ENCODE measurements around the gene COBLL1.

DNA sequence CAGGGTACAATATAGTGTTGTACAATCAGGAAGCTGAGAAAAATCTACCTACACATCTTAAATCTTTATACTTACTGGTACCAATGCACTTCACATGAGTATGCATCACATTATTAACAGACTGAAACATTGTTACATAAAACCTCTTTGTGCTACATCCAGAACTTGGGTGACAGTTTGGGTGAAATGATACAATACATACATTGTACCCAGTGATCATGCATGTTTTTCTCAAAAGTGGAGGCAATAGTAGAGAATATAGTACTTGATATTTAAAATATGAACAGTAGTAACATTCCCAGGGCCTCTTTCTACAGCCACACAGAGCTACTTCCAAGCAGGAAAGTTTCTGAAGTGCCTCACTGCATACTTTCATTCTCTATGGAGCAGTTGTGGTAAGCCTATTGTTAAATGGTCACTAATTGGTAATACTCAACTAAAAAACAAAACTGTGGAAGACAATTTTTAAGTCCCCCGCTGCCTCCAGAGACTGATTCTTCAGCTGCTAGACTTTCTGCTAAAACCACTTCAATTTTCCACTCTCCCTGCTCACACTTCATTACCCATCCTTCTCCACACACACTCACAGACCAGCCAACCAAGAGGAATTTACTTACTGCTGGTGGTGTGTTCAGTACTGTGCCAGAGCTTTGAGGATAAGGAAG lies 197.5 kb downstream of the COBLL1 start:
- TF ChIP-seq, protein P1, sequence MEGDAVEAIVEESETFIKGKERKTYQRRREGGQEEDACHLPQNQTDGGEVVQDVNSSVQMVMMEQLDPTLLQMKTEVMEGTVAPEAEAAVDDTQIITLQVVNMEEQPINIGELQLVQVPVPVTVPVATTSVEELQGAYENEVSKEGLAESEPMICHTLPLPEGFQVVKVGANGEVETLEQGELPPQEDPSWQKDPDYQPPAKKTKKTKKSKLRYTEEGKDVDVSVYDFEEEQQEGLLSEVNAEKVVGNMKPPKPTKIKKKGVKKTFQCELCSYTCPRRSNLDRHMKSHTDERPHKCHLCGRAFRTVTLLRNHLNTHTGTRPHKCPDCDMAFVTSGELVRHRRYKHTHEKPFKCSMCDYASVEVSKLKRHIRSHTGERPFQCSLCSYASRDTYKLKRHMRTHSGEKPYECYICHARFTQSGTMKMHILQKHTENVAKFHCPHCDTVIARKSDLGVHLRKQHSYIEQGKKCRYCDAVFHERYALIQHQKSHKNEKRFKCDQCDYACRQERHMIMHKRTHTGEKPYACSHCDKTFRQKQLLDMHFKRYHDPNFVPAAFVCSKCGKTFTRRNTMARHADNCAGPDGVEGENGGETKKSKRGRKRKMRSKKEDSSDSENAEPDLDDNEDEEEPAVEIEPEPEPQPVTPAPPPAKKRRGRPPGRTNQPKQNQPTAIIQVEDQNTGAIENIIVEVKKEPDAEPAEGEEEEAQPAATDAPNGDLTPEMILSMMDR (IDR thresholded peaks at IDR 0.05): no peak
- no peak for TF ChIP-seq POLR2A (IDR thresholded peaks at IDR 0.05)

All from right lobe of liver (tissue), 4 donors.